Measurements from ENCODE around the gene PRELID3B. TPM values are rescaled to one million over a fixed set of nuclear protein-coding genes. Genes with fewer than 3 reads are reported as not detected.

The PRELID3B gene
- total and polyA plus RNA-seq, 2 of the 13 experiments (the other 11 are each of a cell fraction or from before 2014, with no cell fraction given): 23.3 to 42.6 TPM

DNA sequence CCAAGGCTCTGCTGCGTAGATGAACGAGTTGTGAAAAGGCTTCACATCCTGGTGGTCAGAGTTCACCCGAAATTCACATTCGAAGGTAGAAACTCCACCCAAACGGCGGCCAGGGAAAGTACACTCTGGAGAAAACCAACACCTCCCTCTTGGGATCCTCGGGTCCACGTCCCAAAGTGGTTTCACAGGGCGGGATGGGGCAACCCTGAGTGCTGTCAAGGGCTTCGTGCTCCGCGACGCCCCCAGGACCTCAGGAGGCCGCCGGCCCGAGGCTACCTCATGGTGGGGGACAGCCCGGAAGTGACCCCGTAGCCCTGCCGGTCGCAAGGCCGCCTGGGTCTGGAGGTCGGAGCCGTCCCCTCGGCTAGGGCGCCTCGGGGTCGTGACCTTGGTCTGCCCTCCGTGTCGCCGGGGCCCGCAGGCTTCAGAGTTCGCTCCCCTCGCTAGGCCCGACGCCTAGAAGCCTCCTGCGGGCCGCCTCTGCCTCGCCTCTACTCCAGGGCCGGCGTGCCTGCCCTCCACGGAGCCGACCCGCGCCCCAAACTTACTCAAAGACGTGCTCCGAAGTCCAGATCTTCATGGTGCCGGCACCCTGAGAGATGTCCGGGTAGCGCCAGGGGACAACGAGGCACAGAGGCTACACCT lies at the start of gene PRELID3B (continued):
- TF ChIP-seq, protein P1, sequence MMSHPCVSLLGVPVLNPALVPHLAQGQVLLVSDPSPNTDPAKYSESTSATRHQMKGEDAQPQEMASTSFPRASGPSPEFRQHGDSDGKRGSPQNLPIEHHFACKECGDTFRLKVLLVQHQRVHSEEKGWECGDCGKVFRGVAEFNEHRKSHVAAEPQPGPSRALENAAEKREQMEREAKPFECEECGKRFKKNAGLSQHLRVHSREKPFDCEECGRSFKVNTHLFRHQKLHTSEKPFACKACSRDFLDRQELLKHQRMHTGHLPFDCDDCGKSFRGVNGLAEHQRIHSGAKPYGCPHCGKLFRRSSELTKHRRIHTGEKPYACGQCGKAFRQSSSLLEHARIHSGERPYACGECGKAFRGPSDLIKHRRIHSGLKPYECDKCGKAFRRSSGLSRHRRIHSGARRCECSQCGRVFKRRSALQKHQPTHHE (CRISPR knock-in tag; IDR thresholded peaks at IDR 0.05; ENCODE audit: borderline replicate concordance): no peak
- TF ChIP-seq NFIC (IDR thresholded peaks at IDR 0.05; ENCODE audit: low read length) (no peak), ZEB1 (IDR thresholded peaks at IDR 0.05; ENCODE audit: insufficient replicate concordance, low read depth) (no peak), ZNF337 (CRISPR knock-in tag; IDR thresholded peaks at IDR 0.05; ENCODE audit: borderline replicate concordance, low read depth) (no peak), BRD4 (CRISPR knock-in tag; IDR thresholded peaks at IDR 0.05) (no peak), HOXD1 (CRISPR knock-in tag; IDR thresholded peaks at IDR 0.05) (no peak)
- TF ChIP-seq, protein P2, sequence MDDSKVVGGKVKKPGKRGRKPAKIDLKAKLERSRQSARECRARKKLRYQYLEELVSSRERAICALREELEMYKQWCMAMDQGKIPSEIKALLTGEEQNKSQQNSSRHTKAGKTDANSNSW (CRISPR knock-in tag; IDR thresholded peaks at IDR 0.05; ENCODE audit: borderline replicate concordance): peak; percentile 60; the same call in 1 of the 2 replicates

DNA sequence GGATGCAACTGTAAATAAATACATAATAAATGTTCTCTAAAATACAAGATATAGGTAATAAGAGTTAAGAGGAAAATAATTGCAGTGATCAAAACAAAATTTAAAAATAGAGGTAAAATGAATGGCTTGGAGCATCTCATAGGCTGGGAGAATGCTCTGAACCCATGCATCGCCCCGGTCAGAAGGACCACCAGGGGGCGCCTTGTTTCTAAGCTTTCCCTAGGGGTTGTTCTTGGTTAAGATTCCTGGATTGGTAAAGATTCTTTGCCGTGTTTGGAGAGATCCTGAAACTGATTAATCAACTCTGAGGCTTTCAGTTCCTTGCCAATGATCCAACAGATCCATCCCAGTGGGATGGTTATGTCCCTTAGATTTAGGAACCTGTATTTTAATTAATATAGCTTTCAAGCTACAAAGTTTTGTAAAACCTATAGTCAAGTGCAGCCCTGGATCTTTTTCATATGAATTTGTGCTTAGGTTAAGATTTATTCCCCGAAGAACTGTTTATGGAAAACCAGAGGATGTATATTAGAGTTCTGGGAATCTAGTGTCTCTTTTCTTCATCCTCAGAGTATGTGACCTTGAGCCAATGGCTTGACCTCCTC lies 45.3 kb upstream of the PRELID3B start:
- in situ Hi-C loops (cut with HindIII; ENCODE audit: extremely low pct_ligation_motif_present, low pct_unique_long_range_greater_than_20kb): loop anchor here (5.0 kb wide), 2 partner anchors 134 to 314 kb away; no protein-coding TSS in a partner anchor
- TF ChIP-seq, protein P3, sequence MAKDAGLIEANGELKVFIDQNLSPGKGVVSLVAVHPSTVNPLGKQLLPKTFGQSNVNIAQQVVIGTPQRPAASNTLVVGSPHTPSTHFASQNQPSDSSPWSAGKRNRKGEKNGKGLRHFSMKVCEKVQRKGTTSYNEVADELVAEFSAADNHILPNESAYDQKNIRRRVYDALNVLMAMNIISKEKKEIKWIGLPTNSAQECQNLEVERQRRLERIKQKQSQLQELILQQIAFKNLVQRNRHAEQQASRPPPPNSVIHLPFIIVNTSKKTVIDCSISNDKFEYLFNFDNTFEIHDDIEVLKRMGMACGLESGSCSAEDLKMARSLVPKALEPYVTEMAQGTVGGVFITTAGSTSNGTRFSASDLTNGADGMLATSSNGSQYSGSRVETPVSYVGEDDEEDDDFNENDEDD (CRISPR knock-in tag; IDR thresholded peaks at IDR 0.05; ENCODE audit: borderline replicate concordance): no peak
- TF ChIP-seq, protein P4, sequence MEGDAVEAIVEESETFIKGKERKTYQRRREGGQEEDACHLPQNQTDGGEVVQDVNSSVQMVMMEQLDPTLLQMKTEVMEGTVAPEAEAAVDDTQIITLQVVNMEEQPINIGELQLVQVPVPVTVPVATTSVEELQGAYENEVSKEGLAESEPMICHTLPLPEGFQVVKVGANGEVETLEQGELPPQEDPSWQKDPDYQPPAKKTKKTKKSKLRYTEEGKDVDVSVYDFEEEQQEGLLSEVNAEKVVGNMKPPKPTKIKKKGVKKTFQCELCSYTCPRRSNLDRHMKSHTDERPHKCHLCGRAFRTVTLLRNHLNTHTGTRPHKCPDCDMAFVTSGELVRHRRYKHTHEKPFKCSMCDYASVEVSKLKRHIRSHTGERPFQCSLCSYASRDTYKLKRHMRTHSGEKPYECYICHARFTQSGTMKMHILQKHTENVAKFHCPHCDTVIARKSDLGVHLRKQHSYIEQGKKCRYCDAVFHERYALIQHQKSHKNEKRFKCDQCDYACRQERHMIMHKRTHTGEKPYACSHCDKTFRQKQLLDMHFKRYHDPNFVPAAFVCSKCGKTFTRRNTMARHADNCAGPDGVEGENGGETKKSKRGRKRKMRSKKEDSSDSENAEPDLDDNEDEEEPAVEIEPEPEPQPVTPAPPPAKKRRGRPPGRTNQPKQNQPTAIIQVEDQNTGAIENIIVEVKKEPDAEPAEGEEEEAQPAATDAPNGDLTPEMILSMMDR (CRISPR knock-in tag; IDR thresholded peaks at IDR 0.05): peak; percentile 84
- TF ChIP-seq PPARG (CRISPR knock-in tag; conservative IDR thresholded peaks at IDR 0.05): 0 out of 2 replicates have a peak, but pooled peaks have one; percentile 22
- TF ChIP-seq ZNF460 (CRISPR knock-in tag; IDR thresholded peaks at IDR 0.05; ENCODE audit: borderline replicate concordance): no peak
- TF ChIP-seq, protein P5, sequence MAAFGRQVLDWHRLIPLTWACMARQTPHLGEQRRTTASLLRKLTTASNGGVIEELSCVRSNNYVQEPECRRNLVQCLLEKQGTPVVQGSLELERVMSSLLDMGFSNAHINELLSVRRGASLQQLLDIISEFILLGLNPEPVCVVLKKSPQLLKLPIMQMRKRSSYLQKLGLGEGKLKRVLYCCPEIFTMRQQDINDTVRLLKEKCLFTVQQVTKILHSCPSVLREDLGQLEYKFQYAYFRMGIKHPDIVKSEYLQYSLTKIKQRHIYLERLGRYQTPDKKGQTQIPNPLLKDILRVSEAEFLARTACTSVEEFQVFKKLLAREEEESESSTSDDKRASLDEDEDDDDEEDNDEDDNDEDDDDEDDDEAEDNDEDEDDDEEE (CRISPR knock-in tag; IDR thresholded peaks at IDR 0.05): no peak
- TF ChIP-seq PRMT3 (CRISPR knock-in tag; IDR thresholded peaks at IDR 0.05; ENCODE audit: borderline replicate concordance, low read depth): no peak
- TF ChIP-seq, protein P6, sequence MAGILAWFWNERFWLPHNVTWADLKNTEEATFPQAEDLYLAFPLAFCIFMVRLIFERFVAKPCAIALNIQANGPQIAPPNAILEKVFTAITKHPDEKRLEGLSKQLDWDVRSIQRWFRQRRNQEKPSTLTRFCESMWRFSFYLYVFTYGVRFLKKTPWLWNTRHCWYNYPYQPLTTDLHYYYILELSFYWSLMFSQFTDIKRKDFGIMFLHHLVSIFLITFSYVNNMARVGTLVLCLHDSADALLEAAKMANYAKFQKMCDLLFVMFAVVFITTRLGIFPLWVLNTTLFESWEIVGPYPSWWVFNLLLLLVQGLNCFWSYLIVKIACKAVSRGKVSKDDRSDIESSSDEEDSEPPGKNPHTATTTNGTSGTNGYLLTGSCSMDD (CRISPR knock-in tag; IDR thresholded peaks at IDR 0.05): no peak

More for the DNA sequence above, 45.3 kb upstream of the PRELID3B start:
- ATAC-seq: peak; percentile 96
- ChIA-PET POLR2A (no interaction called here), CTCF (ENCODE audit: low intra/inter-chr PET ratio, low total read pairs) (interaction anchor here (1.1 to 3.4 kb wide), 6 partner anchors 120 to 408 kb away, joined by 3 to 20 read pairs (median 8); no protein-coding TSS in a partner anchor)
- WGBS (ENCODE audit: low lambda C conversion rate): 2% methylated on average over 5 of the region's 5 CpGs
- H3K79me2 ChIP-seq (ENCODE audit: insufficient read depth, low read length): no peaks in the 10 kb centered on the region
- no peaks in the 10 kb centered on the region for H3K9me3 ChIP-seq (ENCODE audit: low read length)
- H3K36me3 ChIP-seq (replicated peaks in 1 of 2; ENCODE audit: control insufficient read depth in 1 of 2, insufficient read depth in 2 of 2, low read length in 2 of 2): no peaks in the 10 kb centered on the region
- no peak overlapping the region for H3K4me2 ChIP-seq (ENCODE audit: low read depth, low read length)
- no peak overlapping the region for H3K27ac ChIP-seq (ENCODE audit: extremely low read length, insufficient read depth, low read length)
- H3K4me1 ChIP-seq (ENCODE audit: insufficient read depth, low read length): no peaks in the 10 kb centered on the region
- DNase-seq (ENCODE audit: low spot score): peak; percentile 70
- FAIRE-seq: peak; percentile 93
- H4K20me1 ChIP-seq (ENCODE audit: insufficient read depth, low read length): no peaks in the 10 kb centered on the region
- no peak overlapping the region for H3K4me3 ChIP-seq (replicated peaks in 1 of 3; ENCODE audit: insufficient read depth in 1 of 3, low read depth in 2 of 3, low read length in 3 of 3)
- H3K27me3 ChIP-seq (ENCODE audit: control insufficient read depth in 1 of 2, insufficient read depth in 2 of 2, low read length in 2 of 2): peaks cover 5 to 28% of the 10 kb centered on the region in 2 experiments; a peak in 3 of 5 replicates
- no peak overlapping the region for H3K9ac ChIP-seq (ENCODE audit: insufficient read depth, low read depth, low read length)
- intact Hi-C loops (cut with micrococcal nuclease; ENCODE audit: unreplicated experiment): loop anchor here (1.0 to 10.0 kb wide), 4 partner anchors 123 to 367 kb away; no protein-coding TSS in a partner anchor
- no peak overlapping the region for H2AFZ ChIP-seq (ENCODE audit: low read length)
- BruUV-seq (replicated peaks): no TSS peak

Measured in HepG2 (cell line).